ENCODE measurements around the gene ZAP70. TPM values are rescaled to one million over a fixed set of nuclear protein-coding genes. Genes with fewer than 3 reads are reported as not detected.
"Not testable (repeated sequence)": the region's sequence is repeated elsewhere in the genome, so short reads cannot be mapped to it uniquely, and the experiment has no call there.

The ZAP70 gene
- 3.4 TPM for polyA plus RNA-seq (ENCODE audit: insufficient read length)

GRCh38 chr2:97713296-97714083, at the start of gene ZAP70:
ZAP70 (plus strand) TSS chr2:97713576; CDS start chr2:97724037, 10,461 bp downstream.
- no peak for DNase-seq (ENCODE audit: low read depth)

- no peak for DNase-seq (ENCODE audit: low read depth)
Measured at GRCh38 chr2:97663626-97663961, 49.8 kb upstream of the ZAP70 start.

DNA sequence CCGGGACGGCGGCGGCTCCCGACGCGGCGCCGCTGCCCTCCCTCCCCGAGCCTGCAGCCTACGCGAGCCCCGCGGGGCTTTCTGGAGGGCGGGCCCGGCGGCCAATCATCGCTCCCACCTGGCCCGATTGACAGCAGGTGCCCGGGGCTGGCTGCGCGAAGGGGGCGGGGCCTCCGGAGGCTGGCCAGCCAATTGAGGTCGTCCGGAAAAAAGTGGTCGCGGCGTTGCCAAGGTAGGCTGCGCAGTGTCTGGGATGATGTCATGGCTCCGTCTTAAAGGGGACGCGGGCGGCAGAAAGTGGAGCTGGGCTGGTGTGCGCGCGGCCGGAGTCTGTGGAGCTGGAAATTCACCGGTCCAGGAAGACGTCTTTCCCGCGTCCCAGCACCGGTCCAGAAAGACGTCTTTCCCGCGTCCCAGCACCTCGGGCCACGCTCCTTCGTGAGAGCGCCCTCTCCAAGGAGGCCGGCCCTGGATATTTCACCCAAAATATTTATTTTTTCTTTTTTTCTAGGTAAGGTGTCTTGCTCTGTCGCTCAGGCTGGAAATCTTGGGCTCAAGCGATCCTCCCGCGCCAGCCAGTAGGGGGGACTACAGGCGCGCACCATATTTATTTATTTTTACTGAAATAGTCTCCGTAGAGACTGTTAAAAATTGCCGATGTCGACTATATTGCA, 49.3 kb upstream of the ZAP70 start, which contains the start of gene ACTR1B:
TSS of gene ACTR1B (minus strand) at position 83 of the 674 bp plus-strand sequence. CDS start 154 bp downstream, outside the sequence.
- DNase-seq (ENCODE audit: low read depth), result peak; percentile 94

DNA sequence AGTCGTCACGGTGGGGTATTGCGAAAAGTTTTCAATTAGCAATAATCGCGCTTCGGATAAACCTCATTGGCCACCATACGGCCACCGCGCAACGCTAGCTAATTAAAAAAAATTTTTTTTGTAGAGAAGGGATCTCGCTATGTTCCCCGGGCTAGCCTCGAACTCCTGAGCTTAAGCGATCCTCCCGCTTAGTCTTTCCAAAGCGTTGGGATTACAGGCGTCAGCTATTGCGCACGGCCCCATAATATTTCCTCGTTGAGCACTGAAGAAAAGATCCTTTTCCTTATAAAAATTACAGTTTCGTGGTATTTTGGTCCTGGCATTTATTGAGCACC, 48.8 kb upstream of the ZAP70 start:
- DNase-seq (ENCODE audit: low read depth), result no peak

DNA sequence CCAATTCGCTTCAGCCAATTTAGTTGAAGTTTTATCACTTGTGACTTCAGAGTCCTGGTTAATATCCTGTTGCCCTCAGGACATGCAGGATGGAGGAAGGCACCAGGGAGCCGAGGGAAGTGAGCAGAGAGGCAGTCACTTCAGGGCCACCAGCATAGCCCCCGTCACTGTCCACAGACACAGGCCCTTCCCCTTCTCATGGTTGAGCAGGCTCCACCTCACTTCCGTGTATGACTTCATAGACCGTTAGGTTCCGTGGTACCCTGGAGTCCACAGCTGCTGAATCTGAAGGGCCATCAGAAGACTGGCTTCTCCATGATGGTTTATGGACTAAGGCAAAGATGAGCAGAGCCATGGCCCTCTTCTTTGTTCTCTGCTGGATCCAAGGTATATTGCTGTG, 43.9 kb upstream of the ZAP70 start, which contains the start of gene C2orf92:
TSS of gene C2orf92 (plus strand) at position 266 of the 400 bp plus-strand sequence. CDS start at position 342, 76 bp downstream.
- DNase-seq (ENCODE audit: low read depth), result no peak

DNA sequence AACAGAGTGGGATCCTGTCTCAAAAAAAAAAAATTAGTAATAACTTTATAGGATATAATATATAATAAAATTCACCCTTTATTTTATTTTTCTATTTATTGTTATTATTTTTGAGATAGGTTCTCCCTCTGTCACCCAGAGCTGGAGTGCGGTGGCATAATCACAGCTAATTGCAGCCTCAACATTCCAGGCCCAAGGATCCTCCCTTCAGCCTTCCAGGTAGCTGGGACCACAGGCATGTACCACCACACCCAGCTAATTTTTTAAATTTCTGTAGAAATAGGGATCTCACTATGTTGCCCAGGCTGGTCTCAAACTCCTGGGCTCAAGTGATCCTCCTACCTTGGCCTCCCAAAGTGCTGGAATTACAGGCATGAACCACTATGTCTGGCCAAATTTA, 42.9 kb upstream of the ZAP70 start:
- DNase-seq (ENCODE audit: low read depth), result no peak

GRCh38 chr2:97671526-97671925, 41.9 kb upstream of the ZAP70 start:
- no peak for DNase-seq (ENCODE audit: low read depth)

- DNase-seq (ENCODE audit: low read depth), result not testable (repeated sequence)
Measured at GRCh38 chr2:97672606-97673140, 40.7 kb upstream of the ZAP70 start.

GRCh38 chr2:97673182-97673914, 40.0 kb upstream of the ZAP70 start:
- DNase-seq (ENCODE audit: low read depth), result no peak

GRCh38 chr2:97673915-97674283, 39.5 kb upstream of the ZAP70 start:
- no peak for DNase-seq (ENCODE audit: low read depth)

- DNase-seq (ENCODE audit: low read depth), result no peak
Measured at GRCh38 chr2:97675430-97676113, 37.8 kb upstream of the ZAP70 start.

- DNase-seq (ENCODE audit: low read depth), result no peak
Measured at GRCh38 chr2:97676620-97677019, 36.8 kb upstream of the ZAP70 start.

- DNase-seq (ENCODE audit: low read depth), result no peak
Measured at GRCh38 chr2:97677480-97677879, 35.9 kb upstream of the ZAP70 start.

DNA sequence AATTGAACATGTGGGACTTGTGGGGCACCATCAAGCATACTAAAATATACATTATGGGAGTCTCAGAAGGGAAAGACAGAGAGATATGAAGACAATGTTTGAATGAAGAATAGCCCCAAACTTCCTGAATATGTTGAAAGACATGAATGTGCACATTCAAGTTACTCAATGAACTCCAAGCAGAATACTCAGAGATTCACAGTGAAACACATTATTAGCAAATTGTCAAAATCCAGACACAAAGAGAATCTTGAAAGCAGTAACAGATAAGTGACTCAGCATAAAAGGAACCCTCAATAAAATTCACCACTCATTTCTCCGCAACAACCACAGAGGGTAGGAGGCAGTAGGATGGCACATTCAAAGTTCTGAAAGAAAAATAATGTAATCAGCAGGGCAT, 35.1 kb upstream of the ZAP70 start:
- DNase-seq (ENCODE audit: low read depth), result no peak

DNA sequence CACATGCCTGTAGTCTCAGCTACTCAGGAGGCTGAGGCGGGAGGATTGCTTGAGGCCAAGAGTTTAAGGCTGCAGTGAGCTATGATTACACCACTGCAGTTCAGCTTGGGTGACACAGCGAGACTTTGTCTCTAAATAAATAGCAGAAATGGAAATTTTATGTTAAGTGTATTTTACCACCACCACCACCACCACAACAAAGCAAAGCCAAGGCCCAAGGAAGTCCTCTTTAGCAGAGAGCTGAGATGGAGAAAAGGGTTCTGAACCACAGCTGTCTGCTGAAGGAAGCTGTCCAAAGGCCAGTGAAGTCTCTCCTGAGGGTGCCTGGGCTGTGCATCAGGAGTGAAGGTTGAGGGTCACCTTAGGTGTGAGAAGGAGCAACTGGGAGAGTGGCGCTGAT, 26.1 kb upstream of the ZAP70 start:
- DNase-seq (ENCODE audit: low read depth), result not testable (repeated sequence)

- DNase-seq (ENCODE audit: low read depth), result no peak
Measured at GRCh38 chr2:97688062-97688827, 25.1 kb upstream of the ZAP70 start.

DNA sequence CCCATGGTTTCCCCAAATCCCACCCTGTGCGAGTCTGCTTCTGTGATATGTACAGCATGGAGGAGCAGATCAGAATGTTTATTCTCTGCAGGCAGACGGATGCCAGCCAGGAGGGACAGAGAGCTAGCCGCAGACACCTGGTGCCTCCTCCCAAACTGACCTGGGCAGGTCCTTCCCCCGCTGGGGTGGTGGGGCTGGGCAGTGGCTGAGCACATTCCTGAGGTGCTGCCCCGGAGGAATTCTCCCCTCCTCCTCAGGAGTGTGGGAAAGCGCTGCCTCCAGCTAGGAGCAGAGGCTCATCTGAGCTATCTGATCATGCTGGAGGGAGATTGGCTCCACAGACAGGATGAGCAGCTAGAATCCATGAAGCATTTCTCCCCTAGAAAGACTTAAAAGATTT, 22.2 kb upstream of the ZAP70 start:
- no peak for DNase-seq (ENCODE audit: low read depth)

GRCh38 chr2:97693476-97693875, 19.9 kb upstream of the ZAP70 start:
- DNase-seq (ENCODE audit: low read depth), result no peak

- no peak for DNase-seq (ENCODE audit: low read depth)
Measured at GRCh38 chr2:97695744-97696143, 17.6 kb upstream of the ZAP70 start.

- peak; percentile 57 for DNase-seq (ENCODE audit: low read depth)
Measured at GRCh38 chr2:97697252-97698235, 15.8 kb upstream of the ZAP70 start.

Measured in forelimb muscle (tissue), 1 donor.